K562 (cell line): ENCODE results near the gene RPS28. TPM values are rescaled to one million over a fixed set of nuclear protein-coding genes. Genes with fewer than 3 reads are reported as not detected.

Source experiments
- CXXC5 ChIP-seq: fragments of 250-450 bp; sonication (Bioruptor Pico); IDR thresholded peaks from 2 replicates; pipeline ENCODE4 v1.8.0; 2022; ENCODE audit warnings: inconsistent platforms, mild to moderate bottlenecking, moderate library complexity
- DDX20 ChIP-seq: fragments of 450-650 bp; IDR thresholded peaks from 2 replicates; pipeline ENCODE4 v1.6.1; 2016; ENCODE audit warnings: missing genetic modification characterization, low read depth, mild to moderate bottlenecking, missing compliant biosample characterization, moderate library complexity
- HNRNPK ChIP-seq: fragments of 200-400 bp; formaldehyde crosslinking; IDR thresholded peaks from one replicate; pipeline ENCODE4 v1.6.1; 2018; ENCODE audit warnings: mild to moderate bottlenecking, low read depth, low read length; ENCODE audit not compliant: poor library complexity, severe bottlenecking
- HSF4 ChIP-seq: fragments of 250-450 bp; sonication (Bioruptor Pico); IDR thresholded peaks from 2 replicates; pipeline ENCODE4 v2.1.2; 2022; ENCODE audit warnings: mild to moderate bottlenecking, moderate library complexity, borderline replicate concordance
- ILK ChIP-seq: fragments of 450-650 bp; IDR thresholded peaks from 2 replicates; pipeline ENCODE4 v1.6.1; 2016; ENCODE audit warnings: missing genetic modification characterization, low read depth, mild to moderate bottlenecking, missing compliant biosample characterization, moderate library complexity, borderline replicate concordance
- L3MBTL2 ChIP-seq: fragments of 450-650 bp; IDR thresholded peaks from 2 replicates; pipeline ENCODE4 v1.6.1; 2016; ENCODE audit warnings: mild to moderate bottlenecking, moderate library complexity
- MED1 ChIP-seq: sonication (generic); formaldehyde crosslinking; IDR thresholded peaks from 2 replicates; pipeline ENCODE4 v1.8.1; 2023; ENCODE audit warnings: missing genetic modification reagents, borderline replicate concordance
- MEF2A ChIP-seq: IDR thresholded peaks from 2 replicates; pipeline ENCODE4 v1.6.1; 2011; ENCODE audit warnings: low read depth, mild to moderate bottlenecking, low read length, moderate library complexity; ENCODE audit not compliant: control insufficient read depth
- RAD51 ChIP-seq: fragments of 450-650 bp; IDR thresholded peaks from 2 replicates; pipeline ENCODE4 v1.7.1; 2016; ENCODE audit warnings: low read depth, mild to moderate bottlenecking, borderline replicate concordance
- SIX5 ChIP-seq, 2 experiments: IDR thresholded peaks; 2 replicates each; pipeline ENCODE4 v1.6.1; 2011; ENCODE audit warnings: low read length in 2 of 2, borderline replicate concordance in 1 of 2, low read depth in 1 of 2, mild to moderate bottlenecking in 1 of 2, moderate library complexity in 1 of 2; ENCODE audit not compliant: insufficient read depth in 1 of 2
- SMAD4 ChIP-seq: fragments of 250-450 bp; sonication (Bioruptor Pico); conservative IDR thresholded peaks from 2 replicates; pipeline ENCODE4 v1.8.0; 2021; ENCODE audit warnings: inconsistent platforms, mild to moderate bottlenecking, moderate library complexity
- ZC3H4 ChIP-seq: sonication (generic); formaldehyde crosslinking; IDR thresholded peaks from 2 replicates; pipeline ENCODE4 v1.9.0; 2021; ENCODE audit warnings: missing genetic modification reagents, borderline replicate concordance
- ZFX ChIP-seq: sonication (generic); formaldehyde crosslinking; IDR thresholded peaks from 2 replicates; pipeline ENCODE4 v1.8.0; 2022; ENCODE audit warnings: mild to moderate bottlenecking, missing genetic modification reagents, moderate library complexity
- ZNF197 ChIP-seq: fragments of 200-800 bp; sonication (Bioruptor generic); IDR thresholded peaks from 2 replicates; pipeline ENCODE4 v1.6.1; 2016; ENCODE audit warnings: low read depth, missing genetic modification characterization, missing compliant biosample characterization
- ZNF436 ChIP-seq: fragments of 250-450, 450-650 bp; sonication (Bioruptor Pico); formaldehyde crosslinking; IDR thresholded peaks from 2 replicates; pipeline ENCODE4 v1.7.0; 2020; ENCODE audit warnings: mild to moderate bottlenecking
- ZNF695 ChIP-seq: fragments of 450-650 bp; formaldehyde crosslinking; IDR thresholded peaks from 2 replicates; pipeline ENCODE4 v1.4.0; 2020; ENCODE audit warnings: mild to moderate bottlenecking, moderate library complexity
- ZNF77 ChIP-seq: fragments of 250-450 bp; sonication (Bioruptor Pico); IDR thresholded peaks from 2 replicates; pipeline ENCODE4 v1.5.0; 2020
- polyA plus RNA-seq, 8 experiments: library from polyadenylated mRNA; depleted of rRNA in 4 of 8; stranded (reverse) in 5 of 8; unstranded in 3 of 8; fragments of >200 nt; fragmentation: Nextera tagmentation in 2 of 8; fragmentation: Illumina TruSeq in 1 of 8; extraction: Ambion mirVana in 2 of 8; extraction: Trizol in 1 of 8; gene quantifications; 2 replicates each; pipeline versions ENCODE4 v1.2.1 to v1.2.3, GENCODE V29; 2011 to 2014; ENCODE audit warnings: inconsistent platforms in 1 of 8, missing spikeins in 1 of 8
- total RNA-seq, 7 experiments: library from RNA; depleted of rRNA in 6 of 7; stranded (reverse); fragments of >200 nt in 6 of 7; fragmentation: Illumina TruSeq in 2 of 7; extraction: Trizol in 2 of 7; gene quantifications; 2 replicates each; pipeline versions ENCODE4 v1.2.1 to v1.2.3, GENCODE V29; 2011 to 2021; ENCODE audit warnings: low replicate concordance in 1 of 7
- TF ChIP-seq, protein P1 (sequence below): fragments of 250-450 bp; sonication (Bioruptor Pico); IDR thresholded peaks from 2 replicates; pipeline ENCODE4 v1.5.0; 2021
- TF ChIP-seq, protein P2 (sequence below): fragments of 200-800 bp; sonication (Bioruptor generic); IDR thresholded peaks from 2 replicates; pipeline ENCODE4 v1.6.1; 2017; ENCODE audit warnings: missing genetic modification characterization, missing compliant biosample characterization
- TF ChIP-seq, protein P3 (sequence below): fragments of 250-450 bp; sonication (Bioruptor Pico); IDR thresholded peaks from 2 replicates; pipeline ENCODE4 v1.8.0; 2021; ENCODE audit warnings: moderate library complexity, mild to moderate bottlenecking, inconsistent platforms
- TF ChIP-seq, protein P4 (sequence below): fragments of 250-450 bp; sonication (Bioruptor Pico); IDR thresholded peaks from 2 replicates; pipeline ENCODE4 v1.5.1; 2021; ENCODE audit warnings: mild to moderate bottlenecking

The RPS28 gene
- total and polyA plus RNA-seq, 9 of the 15 experiments (the other 6 are each of a cell fraction or from before 2014, with no cell fraction given), result 165 to 2,827 (median 1,303) TPM

DNA sequence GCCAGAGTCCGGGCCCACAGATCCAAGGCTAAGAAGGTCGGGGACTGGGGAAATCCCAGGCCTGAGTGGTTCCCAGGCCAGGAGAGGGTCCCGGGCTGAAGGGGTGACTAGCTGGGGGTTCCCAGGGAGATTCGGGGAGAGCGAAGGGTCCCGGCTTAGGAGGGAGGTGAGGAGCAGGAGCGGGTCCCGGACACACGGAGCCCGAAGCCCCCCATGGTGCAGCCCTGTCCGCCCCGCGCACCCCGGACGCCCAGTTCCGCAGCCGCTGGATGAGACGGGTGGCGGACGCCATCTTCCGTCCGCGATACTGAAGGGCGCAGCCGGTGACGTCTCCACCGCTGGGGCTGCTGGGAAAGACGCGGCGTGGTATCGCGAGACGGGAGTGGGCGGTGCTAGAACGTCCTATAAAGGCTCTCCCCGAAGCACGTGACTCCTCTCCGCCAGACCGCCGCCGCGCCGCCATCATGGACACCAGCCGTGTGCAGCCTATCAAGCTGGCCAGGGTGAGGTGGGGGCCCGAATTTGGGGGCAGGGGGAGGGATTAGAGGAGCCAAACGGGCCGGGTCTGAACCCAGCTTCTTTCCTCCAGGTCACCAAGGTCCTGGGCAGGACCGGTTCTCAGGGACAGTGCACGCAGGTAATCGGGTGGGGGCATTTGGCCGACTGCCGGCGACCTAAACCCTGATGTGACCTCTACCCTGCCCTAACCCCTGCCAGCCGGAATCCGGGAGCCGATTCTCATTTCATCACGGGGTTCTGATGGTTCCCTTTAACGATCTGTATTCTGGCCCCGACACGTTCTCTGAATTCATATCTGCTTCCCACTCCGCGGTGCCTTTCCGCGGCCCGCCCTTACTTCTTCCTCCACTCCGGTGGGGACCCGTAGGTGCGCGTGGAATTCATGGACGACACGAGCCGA, at the start of gene RPS28, which contains the start of gene NDUFA7 (continued):
- TF ChIP-seq ZNF77 (CRISPR knock-in tag) (no peak), RAD51 (peak; percentile 93), ZNF695 (no peak), ILK (tag) (no peak), DDX20 (tag) (no peak), SIX5 (IDR thresholded peaks at IDR 0.05; ENCODE audit: borderline replicate concordance in 1 of 2, insufficient read depth in 1 of 2, low read depth in 1 of 2, low read length in 2 of 2) (peak; percentile 28 to 32; a peak in 2 of 4 replicates), ZNF436 (CRISPR knock-in tag) (no peak), MED1 (no peak; the same call in 1 of the 2 replicates), ZC3H4 (CRISPR knock-in tag) (peak; percentile 92; the same call in 1 of the 2 replicates), SMAD4 (no peak), HSF4 (CRISPR knock-in tag) (no peak), MEF2A (no peak), ZNF197 (CRISPR knock-in tag) (no peak), L3MBTL2 (no peak; the same call in 1 of the 2 replicates), CXXC5 (CRISPR knock-in tag) (peak; percentile 88), ZFX (CRISPR knock-in tag) (peak; percentile 92), HNRNPK (no peak)
- TF ChIP-seq, protein P1, sequence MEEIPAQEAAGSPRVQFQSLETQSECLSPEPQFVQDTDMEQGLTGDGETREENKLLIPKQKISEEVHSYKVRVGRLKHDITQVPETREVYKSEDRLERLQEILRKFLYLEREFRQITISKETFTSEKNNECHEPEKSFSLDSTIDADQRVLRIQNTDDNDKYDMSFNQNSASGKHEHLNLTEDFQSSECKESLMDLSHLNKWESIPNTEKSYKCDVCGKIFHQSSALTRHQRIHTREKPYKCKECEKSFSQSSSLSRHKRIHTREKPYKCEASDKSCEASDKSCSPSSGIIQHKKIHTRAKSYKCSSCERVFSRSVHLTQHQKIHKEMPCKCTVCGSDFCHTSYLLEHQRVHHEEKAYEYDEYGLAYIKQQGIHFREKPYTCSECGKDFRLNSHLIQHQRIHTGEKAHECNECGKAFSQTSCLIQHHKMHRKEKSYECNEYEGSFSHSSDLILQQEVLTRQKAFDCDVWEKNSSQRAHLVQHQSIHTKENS, result no peak
- TF ChIP-seq, protein P2, sequence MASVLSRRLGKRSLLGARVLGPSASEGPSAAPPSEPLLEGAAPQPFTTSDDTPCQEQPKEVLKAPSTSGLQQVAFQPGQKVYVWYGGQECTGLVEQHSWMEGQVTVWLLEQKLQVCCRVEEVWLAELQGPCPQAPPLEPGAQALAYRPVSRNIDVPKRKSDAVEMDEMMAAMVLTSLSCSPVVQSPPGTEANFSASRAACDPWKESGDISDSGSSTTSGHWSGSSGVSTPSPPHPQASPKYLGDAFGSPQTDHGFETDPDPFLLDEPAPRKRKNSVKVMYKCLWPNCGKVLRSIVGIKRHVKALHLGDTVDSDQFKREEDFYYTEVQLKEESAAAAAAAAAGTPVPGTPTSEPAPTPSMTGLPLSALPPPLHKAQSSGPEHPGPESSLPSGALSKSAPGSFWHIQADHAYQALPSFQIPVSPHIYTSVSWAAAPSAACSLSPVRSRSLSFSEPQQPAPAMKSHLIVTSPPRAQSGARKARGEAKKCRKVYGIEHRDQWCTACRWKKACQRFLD, result no peak
- TF ChIP-seq, protein P3, sequence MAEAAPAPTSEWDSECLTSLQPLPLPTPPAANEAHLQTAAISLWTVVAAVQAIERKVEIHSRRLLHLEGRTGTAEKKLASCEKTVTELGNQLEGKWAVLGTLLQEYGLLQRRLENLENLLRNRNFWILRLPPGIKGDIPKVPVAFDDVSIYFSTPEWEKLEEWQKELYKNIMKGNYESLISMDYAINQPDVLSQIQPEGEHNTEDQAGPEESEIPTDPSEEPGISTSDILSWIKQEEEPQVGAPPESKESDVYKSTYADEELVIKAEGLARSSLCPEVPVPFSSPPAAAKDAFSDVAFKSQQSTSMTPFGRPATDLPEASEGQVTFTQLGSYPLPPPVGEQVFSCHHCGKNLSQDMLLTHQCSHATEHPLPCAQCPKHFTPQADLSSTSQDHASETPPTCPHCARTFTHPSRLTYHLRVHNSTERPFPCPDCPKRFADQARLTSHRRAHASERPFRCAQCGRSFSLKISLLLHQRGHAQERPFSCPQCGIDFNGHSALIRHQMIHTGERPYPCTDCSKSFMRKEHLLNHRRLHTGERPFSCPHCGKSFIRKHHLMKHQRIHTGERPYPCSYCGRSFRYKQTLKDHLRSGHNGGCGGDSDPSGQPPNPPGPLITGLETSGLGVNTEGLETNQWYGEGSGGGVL (CRISPR knock-in tag), result no peak
- TF ChIP-seq, protein P4, sequence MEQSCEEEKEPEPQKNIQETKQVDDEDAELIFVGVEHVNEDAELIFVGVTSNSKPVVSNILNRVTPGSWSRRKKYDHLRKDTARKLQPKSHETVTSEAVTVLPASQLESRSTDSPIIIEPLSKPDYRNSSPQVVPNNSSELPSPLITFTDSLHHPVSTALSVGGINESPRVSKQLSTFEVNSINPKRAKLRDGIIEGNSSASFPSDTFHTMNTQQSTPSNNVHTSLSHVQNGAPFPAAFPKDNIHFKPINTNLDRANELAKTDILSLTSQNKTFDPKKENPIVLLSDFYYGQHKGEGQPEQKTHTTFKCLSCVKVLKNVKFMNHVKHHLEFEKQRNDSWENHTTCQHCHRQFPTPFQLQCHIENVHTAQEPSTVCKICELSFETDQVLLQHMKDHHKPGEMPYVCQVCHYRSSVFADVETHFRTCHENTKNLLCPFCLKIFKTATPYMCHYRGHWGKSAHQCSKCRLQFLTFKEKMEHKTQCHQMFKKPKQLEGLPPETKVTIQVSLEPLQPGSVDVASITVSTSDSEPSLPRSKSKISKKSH (CRISPR knock-in tag), result no peak
